Type B pancreatic cell (in vitro differentiated cells): Measurements from ENCODE around the gene ZNF668. TPM values are rescaled to one million over a fixed set of nuclear protein-coding genes. Genes with fewer than 3 reads are reported as not detected.

Source experiments
- DNase-seq: peaks from one replicate; pipeline ENCODE4 v3.0.0; 2021; ENCODE audit warnings: mixed read lengths; ENCODE audit not compliant: unreplicated experiment; ENCODE audit errors: extremely low spot score
- H3K27ac Mint-ChIP-seq: 2 replicates; pipeline ENCODE4 v1.8.0; 2021; ENCODE audit warnings: mild to moderate bottlenecking, mixed read lengths
- H3K27me3 Mint-ChIP-seq: 2 replicates; pipeline ENCODE4 v1.8.0; 2021; ENCODE audit warnings: mixed read lengths
- H3K36me3 Mint-ChIP-seq: 2 replicates; pipeline ENCODE4 v1.8.0; 2021; ENCODE audit warnings: mixed read lengths
- H3K4me1 Mint-ChIP-seq: one replicate; pipeline ENCODE4 v1.8.0; 2021; ENCODE audit warnings: mixed read lengths; ENCODE audit not compliant: unreplicated experiment
- H3K4me3 Mint-ChIP-seq: 2 replicates; pipeline ENCODE4 v1.8.0; 2021; ENCODE audit warnings: mild to moderate bottlenecking, mixed read lengths
- H3K9me3 Mint-ChIP-seq: 2 replicates; pipeline ENCODE4 v1.8.0; 2021; ENCODE audit warnings: mixed read lengths
- CTCF ChIP-seq: fragments of 200-600 bp; sonication (generic); conservative IDR thresholded peaks from 2 replicates; pipeline ENCODE4 v1.5.0; 2021; ENCODE audit warnings: antibody characterized with exemption, mild to moderate bottlenecking
- total RNA-seq: library from RNA; stranded (reverse); gene quantifications from 2 replicates; pipeline ENCODE4 v1.2.1, GENCODE V29; 2021; ENCODE audit warnings: low replicate concordance

The ZNF668 gene
- total RNA-seq, 1 donor from 2014 or later: 13.4 TPM

- H3K27me3 Mint-ChIP-seq: no peaks in the 10 kb centered on the region
- no peak for DNase-seq
- peaks cover 11% of the 10 kb centered on the region for H3K4me1 Mint-ChIP-seq
- H3K9me3 Mint-ChIP-seq: peaks cover 5% of the 10 kb centered on the region
- no peaks in the 10 kb centered on the region for H3K36me3 Mint-ChIP-seq
- peak overlapping the region; percentile 39 for H3K27ac Mint-ChIP-seq
- no peak for TF ChIP-seq CTCF
- H3K4me3 Mint-ChIP-seq: peak overlapping the region; percentile 95
Observed at GRCh38 chr16:31093132-31093703, 19.2 kb upstream of the ZNF668 start.

GRCh38 chr16:31092330-31092729, 18.3 kb upstream of the ZNF668 start:
- Mint-ChIP-seq H3K36me3 (no peaks in the 10 kb centered on the region), H3K9me3 (peaks cover 5% of the 10 kb centered on the region), H3K27me3 (no peaks in the 10 kb centered on the region), H3K4me3 (peak overlapping the region; percentile 47), H3K27ac (no peak overlapping the region), H3K4me1 (peaks cover 11% of the 10 kb centered on the region)
- no peak for TF ChIP-seq CTCF
- DNase-seq: no peak

DNA sequence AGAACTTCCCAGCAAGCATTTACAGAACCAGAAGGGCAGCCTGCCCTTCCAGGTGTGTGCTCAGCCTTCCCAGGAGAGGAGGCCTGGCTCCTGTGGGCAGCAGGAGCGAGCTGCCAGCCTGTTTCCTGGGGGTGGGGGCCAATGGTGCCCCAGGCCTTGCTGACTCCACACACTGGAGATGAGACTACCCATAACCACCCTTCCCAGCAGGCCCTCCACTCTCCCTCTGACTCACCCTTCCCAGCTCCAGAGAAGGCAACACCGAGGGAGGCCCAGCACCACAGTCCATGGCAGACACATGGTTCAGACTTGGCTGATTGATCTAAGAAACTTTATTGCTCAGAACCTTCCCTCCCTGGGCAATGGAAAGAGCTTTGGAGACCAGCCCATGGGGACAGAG, 16.5 kb upstream of the ZNF668 start:
- Mint-ChIP-seq H3K9me3 (peaks cover 1% of the 10 kb centered on the region), H3K27ac (no peak overlapping the region), H3K4me1 (peaks cover 7% of the 10 kb centered on the region), H3K27me3 (no peaks in the 10 kb centered on the region), H3K36me3 (no peaks in the 10 kb centered on the region), H3K4me3 (no peak overlapping the region)
- TF ChIP-seq CTCF: no peak
- no peak for DNase-seq

DNA sequence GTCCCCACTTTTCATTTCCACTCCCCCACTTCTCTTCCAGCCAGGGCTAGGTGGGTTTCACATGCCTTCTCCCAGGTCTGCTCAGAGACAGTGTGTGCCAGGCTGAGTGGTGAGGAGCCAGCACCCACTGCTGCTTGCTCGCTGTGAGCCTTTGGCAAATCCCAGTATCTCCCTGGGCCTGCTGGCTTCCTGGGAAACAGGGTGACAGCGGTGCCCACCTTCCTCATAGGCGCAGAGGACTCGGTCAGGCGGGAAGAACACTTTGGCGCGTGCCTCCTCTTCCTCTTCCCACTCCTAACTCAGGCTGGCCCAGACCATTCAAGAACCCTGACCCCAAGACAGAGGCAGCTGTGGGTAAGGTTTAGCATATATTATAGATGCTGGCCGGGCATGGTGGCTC, 15.2 kb upstream of the ZNF668 start:
- Mint-ChIP-seq H3K27me3 (no peaks in the 10 kb centered on the region), H3K9me3 (no peaks in the 10 kb centered on the region), H3K27ac (no peak overlapping the region), H3K4me3 (no peak overlapping the region), H3K4me1 (peaks cover 5% of the 10 kb centered on the region), H3K36me3 (no peaks in the 10 kb centered on the region)
- no peak for TF ChIP-seq CTCF
- DNase-seq: no peak

GRCh38 chr16:31088459-31089183, 14.6 kb upstream of the ZNF668 start, which contains the start of gene PRSS53:
Gene PRSS53, minus strand, starts transcription at chr16:31088943. Its CDS starts 134 bp downstream, at chr16:31088809.
- Mint-ChIP-seq H3K4me1 (no peaks in the 10 kb centered on the region), H3K36me3 (no peaks in the 10 kb centered on the region), H3K4me3 (no peak within 1 kb of the TSS), H3K9me3 (no peaks in the 10 kb centered on the region), H3K27ac (no peak within 1 kb of the TSS), H3K27me3 (no peaks in the 10 kb centered on the region)
- DNase-seq: no peak
- no peak for TF ChIP-seq CTCF
